Muscle layer of colon (tissue), 2 donors: ENCODE measurements around the gene APOBEC3H.

ENCODE experiments used
- H3K27ac ChIP-seq: one replicate; pipeline ENCODE4 v1.7.0; 2013; ENCODE audit warnings: low read depth, mild to moderate bottlenecking, low read length, moderate library complexity
- H3K27me3 ChIP-seq, 2 donors: one replicate each; pipeline ENCODE4 v1.7.0; 2013; ENCODE audit warnings: low read length in 2 of 2, mild to moderate bottlenecking in 2 of 2; ENCODE audit not compliant: insufficient read depth in 2 of 2, control insufficient read depth in 1 of 2
- H3K36me3 ChIP-seq: one replicate; pipeline ENCODE4 v1.7.0; 2013; ENCODE audit warnings: mild to moderate bottlenecking, low read length; ENCODE audit not compliant: insufficient read depth
- H3K4me1 ChIP-seq: one replicate; pipeline ENCODE4 v1.7.0; 2013; ENCODE audit warnings: mild to moderate bottlenecking, low read length; ENCODE audit not compliant: insufficient read depth
- H3K4me3 ChIP-seq, 2 donors: one replicate each; pipeline ENCODE4 v1.7.0; 2013; ENCODE audit warnings: low read length in 2 of 2, low read depth in 1 of 2, mild to moderate bottlenecking in 1 of 2, moderate library complexity in 1 of 2
- H3K9ac ChIP-seq: one replicate; pipeline ENCODE4 v1.7.0; 2013; ENCODE audit warnings: low read length
- H3K9me3 ChIP-seq: one replicate; pipeline ENCODE4 v1.7.0; 2013; ENCODE audit warnings: mild to moderate bottlenecking, low read length
- donor health status: abdominal sarcoma.
- donor health status: Adenocarcinoma of cecum.

APOBEC3H gene

GRCh38 chr22:39146256-39147101 lies 49.4 kb downstream of the APOBEC3H start:
- H3K9me3 ChIP-seq: no peaks in the 10 kb centered on the region
- H3K4me1 ChIP-seq: peaks cover 71% of the 10 kb centered on the region
- peak overlapping the region; percentile 49 to 52 for H3K4me3 ChIP-seq
- H3K9ac ChIP-seq: peak overlapping the region; percentile 31
- peaks cover 29% of the 10 kb centered on the region for H3K36me3 ChIP-seq
- H3K27me3 ChIP-seq: no peaks in the 10 kb centered on the region
- H3K27ac ChIP-seq: peak overlapping the region; percentile 88

- peaks cover 72% of the 10 kb centered on the region for H3K4me1 ChIP-seq
- H3K27me3 ChIP-seq: no peaks in the 10 kb centered on the region
- H3K4me3 ChIP-seq: no peak overlapping the region
- no peak overlapping the region for H3K9ac ChIP-seq
- no peaks in the 10 kb centered on the region for H3K9me3 ChIP-seq
- peaks cover 29% of the 10 kb centered on the region for H3K36me3 ChIP-seq
- peak overlapping the region; percentile 49 for H3K27ac ChIP-seq
These were observed 50.4 kb downstream of the APOBEC3H start for GRCh38 chr22:39147335-39148025.

- no peak overlapping the region for H3K4me3 ChIP-seq
- H3K27me3 ChIP-seq: peaks cover 0 to under 1% of the 10 kb centered on the region in 2 donors
- H3K36me3 ChIP-seq: peaks cover 29% of the 10 kb centered on the region
- H3K9ac ChIP-seq: no peak overlapping the region
- H3K4me1 ChIP-seq: peaks cover 72% of the 10 kb centered on the region
- no peaks in the 10 kb centered on the region for H3K9me3 ChIP-seq
- peak overlapping the region; percentile 52 for H3K27ac ChIP-seq
These were observed 51.1 kb downstream of the APOBEC3H start for GRCh38 chr22:39148026-39148726.

- H3K4me3 ChIP-seq: peak overlapping the region in 1 of 2 donors; percentile 74
- peaks cover 0 to 5% of the 10 kb centered on the region in 2 donors for H3K27me3 ChIP-seq
- no peaks in the 10 kb centered on the region for H3K9me3 ChIP-seq
- H3K4me1 ChIP-seq: peaks cover 66% of the 10 kb centered on the region
- H3K27ac ChIP-seq: peak overlapping the region; percentile 52
- H3K9ac ChIP-seq: peak overlapping the region; percentile 33
- peaks cover 29% of the 10 kb centered on the region for H3K36me3 ChIP-seq
These were observed 51.9 kb downstream of the APOBEC3H start for GRCh38 chr22:39148727-39149535.

- Histone ChIP-seq H3K27me3 (peaks cover 0 to 5% of the 10 kb centered on the region in 2 donors), H3K36me3 (peaks cover 29% of the 10 kb centered on the region), H3K4me1 (peaks cover 57% of the 10 kb centered on the region), H3K4me3 (peak overlapping the region in 1 of 2 donors; percentile 74), H3K9me3 (no peaks in the 10 kb centered on the region), H3K27ac (no peak overlapping the region), H3K9ac (peak overlapping the region; percentile 76)
These were observed 53.1 kb downstream of the APOBEC3H start for GRCh38 chr22:39149915-39150847.

- Histone ChIP-seq H3K36me3 (peaks cover 29% of the 10 kb centered on the region), H3K9me3 (no peaks in the 10 kb centered on the region), H3K27ac (peak overlapping the region; percentile 93), H3K27me3 (peaks cover 0 to 5% of the 10 kb centered on the region in 2 donors), H3K9ac (peak overlapping the region; percentile 76), H3K4me1 (peaks cover 57% of the 10 kb centered on the region), H3K4me3 (peak overlapping the region in 1 of 2 donors; percentile 74)
These were observed 53.8 kb downstream of the APOBEC3H start for GRCh38 chr22:39150848-39151215.

- Histone ChIP-seq H3K27ac (peak overlapping the region; percentile 93), H3K4me3 (peak overlapping the region; percentile 74 to 98), H3K9me3 (no peaks in the 10 kb centered on the region), H3K36me3 (peaks cover 29% of the 10 kb centered on the region), H3K9ac (peak overlapping the region; percentile 76), H3K27me3 (peaks cover 0 to 5% of the 10 kb centered on the region in 2 donors), H3K4me1 (peaks cover 51% of the 10 kb centered on the region)
These were observed 54.4 kb downstream of the APOBEC3H start for GRCh38 chr22:39151329-39151975.

GRCh38 chr22:39152024-39152510 lies 55.0 kb downstream of the APOBEC3H start:
- peaks cover 45% of the 10 kb centered on the region for H3K4me1 ChIP-seq
- peak overlapping the region; percentile 74 to 98 for H3K4me3 ChIP-seq
- H3K9me3 ChIP-seq: no peaks in the 10 kb centered on the region
- H3K9ac ChIP-seq: peak overlapping the region; percentile 76
- H3K36me3 ChIP-seq: peaks cover 29% of the 10 kb centered on the region
- peak overlapping the region; percentile 93 for H3K27ac ChIP-seq
- peaks cover 0 to 5% of the 10 kb centered on the region in 2 donors for H3K27me3 ChIP-seq

GRCh38 chr22:39152511-39153219 lies 55.6 kb downstream of the APOBEC3H start, which contains the start of gene CBX7:
Gene CBX7, minus strand, starts transcription at chr22:39152680. Its CDS starts 236 bp downstream, at chr22:39152444.
- peak within 1 kb of the TSS; percentile 76 for H3K9ac ChIP-seq
- H3K36me3 ChIP-seq: peaks cover 23% of the 10 kb centered on the region
- H3K4me3 ChIP-seq: peak within 1 kb of the TSS; percentile 74 to 98
- H3K4me1 ChIP-seq: peaks cover 39% of the 10 kb centered on the region
- H3K27ac ChIP-seq: peak within 1 kb of the TSS; percentile 93
- H3K27me3 ChIP-seq: peaks cover 0 to 5% of the 10 kb centered on the region in 2 donors
- H3K9me3 ChIP-seq: no peaks in the 10 kb centered on the region
